NCI-H2196 treated with DMSO at 0.1 percent for 48 hours (cell line): ENCODE results near the gene HCAR3.
"Not testable (repeated sequence)": the region's sequence is repeated elsewhere in the genome, so short reads cannot be mapped to it uniquely, and the experiment has no call there.

Source experiments
- DNase-seq: peaks from one replicate; lab custom pipeline; 2025; ENCODE audit not compliant: unreplicated experiment; lab: John Stamatoyannopoulos, UW

The HCAR3 gene

GRCh38 chr12:122676015-122676414 is 40.6 kb downstream of the HCAR3 start:
- DNase-seq = not testable (repeated sequence)

- no peak for DNase-seq
Observed at GRCh38 chr12:122672515-122672914, 44.1 kb downstream of the HCAR3 start.

- DNase-seq = no peak
Observed at GRCh38 chr12:122669397-122670070, 47.1 kb downstream of the HCAR3 start.

- no peak for DNase-seq
Observed at GRCh38 chr12:122668268-122668667, 48.3 kb downstream of the HCAR3 start.

- no peak for DNase-seq
Observed at GRCh38 chr12:122665759-122666158, 50.9 kb downstream of the HCAR3 start.

GRCh38 chr12:122665349-122665748 is 51.3 kb downstream of the HCAR3 start:
- no peak for DNase-seq
